Measurements from ENCODE around the gene MEF2B.

MEF2B gene

GRCh38 chr19:19170053-19170872 lies at the start of gene MEF2B:
MEF2B (minus strand) TSS chr19:19170263; CDS start chr19:19150735, 19,528 bp downstream.
- peak; percentile 54 to 72 for DNase-seq (ENCODE audit: low read depth in 2 of 2)

- no peak for DNase-seq (ENCODE audit: low read depth in 2 of 2)
Observed at GRCh38 chr19:19218911-19219310, 48.8 kb upstream of the MEF2B start.

GRCh38 chr19:19217099-19217498 lies 47.0 kb upstream of the MEF2B start:
- no peak for DNase-seq (ENCODE audit: low read depth in 2 of 2)

GRCh38 chr19:19215792-19216191 lies 45.7 kb upstream of the MEF2B start:
- no peak for DNase-seq (ENCODE audit: low read depth in 2 of 2)

GRCh38 chr19:19214892-19215291 lies 44.8 kb upstream of the MEF2B start:
- DNase-seq (ENCODE audit: low read depth in 2 of 2) = no peak

GRCh38 chr19:19214159-19214490 lies 44.1 kb upstream of the MEF2B start:
- DNase-seq (ENCODE audit: low read depth in 2 of 2) = no peak

- DNase-seq (ENCODE audit: low read depth in 2 of 2) = no peak
Observed at GRCh38 chr19:19213426-19214158, 43.5 kb upstream of the MEF2B start.

GRCh38 chr19:19212916-19213315 lies 42.9 kb upstream of the MEF2B start:
- DNase-seq (ENCODE audit: low read depth in 2 of 2) = no peak

GRCh38 chr19:19211499-19212420 lies 41.7 kb upstream of the MEF2B start, which contains the start of gene NCAN:
NCAN (plus strand) TSS chr19:19211958; CDS start chr19:19216954, 4,996 bp downstream.
- DNase-seq (ENCODE audit: low read depth in 2 of 2) = no peak

- DNase-seq (ENCODE audit: low read depth in 2 of 2) = no peak
Observed at GRCh38 chr19:19209372-19209771, 39.3 kb upstream of the MEF2B start.

GRCh38 chr19:19207637-19208572 lies 37.8 kb upstream of the MEF2B start:
- no peak for DNase-seq (ENCODE audit: low read depth in 2 of 2)

- DNase-seq (ENCODE audit: low read depth in 2 of 2) = no peak
Observed at GRCh38 chr19:19206938-19207337, 36.9 kb upstream of the MEF2B start.

GRCh38 chr19:19205416-19206410 lies 35.6 kb upstream of the MEF2B start:
- no peak for DNase-seq (ENCODE audit: low read depth in 2 of 2)

- no peak for DNase-seq (ENCODE audit: low read depth in 2 of 2)
Observed at GRCh38 chr19:19204181-19204580, 34.1 kb upstream of the MEF2B start.

GRCh38 chr19:19203012-19203856 lies 33.2 kb upstream of the MEF2B start, which contains the start of gene NR2C2AP:
NR2C2AP (minus strand) TSS chr19:19203414; CDS start chr19:19203060, 354 bp downstream.
- peak; percentile 87 to 88 for DNase-seq (ENCODE audit: low read depth in 2 of 2)

- DNase-seq (ENCODE audit: low read depth in 2 of 2) = no peak
Observed at GRCh38 chr19:19202707-19203011, 32.6 kb upstream of the MEF2B start.

- no peak for DNase-seq (ENCODE audit: low read depth in 2 of 2)
Observed at GRCh38 chr19:19201697-19202630, 31.9 kb upstream of the MEF2B start.

GRCh38 chr19:19193926-19194325 lies 23.9 kb upstream of the MEF2B start:
- DNase-seq (ENCODE audit: low read depth in 2 of 2) = no peak
